Bronchial epithelial cell (primary cell): ENCODE measurements around the gene CACNA1D. TPM values are rescaled to one million over a fixed set of nuclear protein-coding genes. Genes with fewer than 3 reads are reported as not detected.

Source experiments
- DNase-seq: peaks from one replicate; pipeline ENCODE4 v3.0.0-alpha.2; 2010; ENCODE audit warnings: low read depth
- FAIRE-seq: peaks from 2 replicates; lab custom pipeline; 2011; peaks lifted over from hg19 to GRCh38; lab: Jason Lieb, UNC
- H3K27me3 ChIP-seq: 2 replicates; pipeline ENCODE4 v1.5.1; 2011; ENCODE audit warnings: low read length; ENCODE audit not compliant: control insufficient read depth, insufficient read depth
- H3K36me3 ChIP-seq: 2 replicates; pipeline ENCODE4 v1.5.1; 2011; ENCODE audit warnings: low read length; ENCODE audit not compliant: control insufficient read depth, insufficient read depth
- H3K4me3 ChIP-seq: 2 replicates; pipeline ENCODE4 v1.5.1; 2011; ENCODE audit warnings: mild to moderate bottlenecking, low read depth, low read length, control low read depth
- total RNA-seq: library from RNA; depleted of rRNA; stranded (reverse); fragments of >200 nt; gene quantifications from 2 replicates; pipeline ENCODE4 v1.2.1, GENCODE V29; 2014
- TF ChIP-seq, protein P1 (sequence below): IDR thresholded peaks from 2 replicates; pipeline ENCODE4 v1.5.1; 2011; ENCODE audit warnings: mild to moderate bottlenecking, moderate library complexity, low read length, control low read depth, inconsistent platforms; ENCODE audit not compliant: insufficient read depth, severe bottlenecking

Gene CACNA1D
- total RNA-seq, 1 donor from 2014 or later = 0.26 TPM

DNA sequence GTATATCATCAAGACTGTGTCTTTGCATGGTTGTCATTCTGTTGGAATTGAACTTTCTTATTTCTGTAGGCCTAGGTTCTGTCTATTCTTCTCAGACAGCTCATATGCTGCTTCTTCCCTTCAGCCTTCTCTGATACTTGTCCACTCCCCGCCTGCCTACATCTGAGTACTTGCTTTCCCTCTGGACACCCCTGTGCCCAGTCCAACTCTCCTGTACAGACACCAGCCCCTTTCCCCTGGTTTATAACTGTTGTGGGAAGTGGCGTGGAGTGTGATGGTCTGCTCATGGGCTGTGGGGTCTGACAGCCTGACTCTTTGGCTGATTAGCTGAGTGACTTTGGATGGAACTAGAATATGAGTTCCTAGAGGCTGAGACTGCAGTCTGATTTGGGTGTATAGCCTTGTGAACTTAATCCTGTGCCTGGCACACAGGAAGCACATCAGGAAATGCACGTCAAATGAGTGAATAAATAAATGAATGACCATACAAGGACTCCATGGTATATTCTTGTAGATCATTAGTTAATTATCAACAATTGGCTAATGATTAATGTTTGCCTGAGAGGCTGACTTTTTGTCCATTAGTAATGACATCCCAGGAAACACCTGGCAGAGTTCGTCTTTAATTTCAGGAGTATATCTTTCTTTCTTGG is 11.8 kb downstream of the CACNA1D start:
- DNase-seq = no peak

DNA sequence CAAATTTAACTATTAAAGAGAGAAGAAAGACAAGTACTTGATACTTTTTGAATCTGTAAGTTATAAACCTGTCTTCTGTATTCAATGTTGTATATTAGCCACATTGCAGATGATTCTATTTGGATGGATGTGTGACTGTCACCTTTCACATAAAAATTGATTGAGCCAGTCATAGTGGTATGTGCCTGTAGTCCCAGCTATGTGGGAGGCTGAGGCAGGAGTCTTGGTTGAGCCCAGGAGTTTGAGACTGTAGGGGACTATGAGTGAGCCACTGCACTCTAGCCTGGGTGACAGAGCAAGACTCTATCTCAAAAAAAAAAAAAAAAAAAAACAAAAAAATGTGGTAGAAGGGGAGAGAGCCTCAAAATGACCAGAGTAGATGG is 12.3 kb downstream of the CACNA1D start:
- Histone ChIP-seq H3K4me3 (no peak overlapping the region), H3K27me3 (no peaks in the 10 kb centered on the region), H3K36me3 (no peaks in the 10 kb centered on the region)
- FAIRE-seq = no peak
- DNase-seq = no peak
- TF ChIP-seq, protein P1, sequence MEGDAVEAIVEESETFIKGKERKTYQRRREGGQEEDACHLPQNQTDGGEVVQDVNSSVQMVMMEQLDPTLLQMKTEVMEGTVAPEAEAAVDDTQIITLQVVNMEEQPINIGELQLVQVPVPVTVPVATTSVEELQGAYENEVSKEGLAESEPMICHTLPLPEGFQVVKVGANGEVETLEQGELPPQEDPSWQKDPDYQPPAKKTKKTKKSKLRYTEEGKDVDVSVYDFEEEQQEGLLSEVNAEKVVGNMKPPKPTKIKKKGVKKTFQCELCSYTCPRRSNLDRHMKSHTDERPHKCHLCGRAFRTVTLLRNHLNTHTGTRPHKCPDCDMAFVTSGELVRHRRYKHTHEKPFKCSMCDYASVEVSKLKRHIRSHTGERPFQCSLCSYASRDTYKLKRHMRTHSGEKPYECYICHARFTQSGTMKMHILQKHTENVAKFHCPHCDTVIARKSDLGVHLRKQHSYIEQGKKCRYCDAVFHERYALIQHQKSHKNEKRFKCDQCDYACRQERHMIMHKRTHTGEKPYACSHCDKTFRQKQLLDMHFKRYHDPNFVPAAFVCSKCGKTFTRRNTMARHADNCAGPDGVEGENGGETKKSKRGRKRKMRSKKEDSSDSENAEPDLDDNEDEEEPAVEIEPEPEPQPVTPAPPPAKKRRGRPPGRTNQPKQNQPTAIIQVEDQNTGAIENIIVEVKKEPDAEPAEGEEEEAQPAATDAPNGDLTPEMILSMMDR = no peak

More for the DNA sequence above, 11.8 kb downstream of the CACNA1D start:
- H3K27me3 ChIP-seq = no peaks in the 10 kb centered on the region
- TF ChIP-seq, protein P1 = no peak
- H3K36me3 ChIP-seq = no peaks in the 10 kb centered on the region
- H3K4me3 ChIP-seq = no peak overlapping the region
- FAIRE-seq = peak; percentile 50

DNA sequence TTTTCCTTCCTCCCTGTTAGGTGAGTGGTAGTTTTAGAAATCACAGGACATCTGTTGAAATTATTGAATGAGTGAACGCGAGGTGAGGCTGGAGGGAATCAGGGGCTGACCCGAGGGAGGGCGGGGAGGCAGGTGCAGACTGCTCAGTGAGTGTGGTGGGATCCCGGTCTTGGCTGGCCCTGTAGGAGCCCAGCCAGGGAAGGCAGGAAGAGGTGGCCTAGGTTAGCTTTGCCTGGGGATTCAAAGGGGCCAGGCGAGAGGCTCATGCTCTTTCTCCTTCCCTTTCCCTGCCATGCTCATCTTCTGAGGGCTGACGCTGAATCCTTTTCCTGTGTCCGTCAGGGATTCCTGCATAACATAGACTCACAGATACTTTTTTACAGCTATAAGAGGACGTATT is 15.1 kb downstream of the CACNA1D start:
- no peak overlapping the region for H3K4me3 ChIP-seq
- H3K36me3 ChIP-seq = no peaks in the 10 kb centered on the region
- no peaks in the 10 kb centered on the region for H3K27me3 ChIP-seq

DNA sequence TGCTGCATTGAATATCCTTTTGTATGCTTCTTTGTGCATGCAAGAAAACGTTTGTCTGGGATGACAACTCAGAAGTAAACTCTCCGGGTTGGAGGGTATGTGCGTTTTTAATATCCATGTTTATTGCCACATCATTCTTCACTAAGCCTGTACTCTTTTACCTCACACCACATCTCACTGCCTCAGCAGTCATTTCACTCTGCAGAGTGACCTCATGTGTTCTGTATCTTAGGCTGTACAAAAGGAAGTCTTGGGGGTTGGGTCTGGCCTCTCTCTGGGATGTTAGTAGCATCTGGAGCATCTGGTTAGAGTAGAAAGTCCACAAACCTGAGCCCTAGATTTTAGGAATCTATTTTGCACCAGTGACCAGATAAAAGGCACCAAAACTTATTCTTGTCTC is 16.1 kb downstream of the CACNA1D start:
- H3K27me3 ChIP-seq = no peaks in the 10 kb centered on the region
- FAIRE-seq = peak; percentile 88
- H3K4me3 ChIP-seq = no peak overlapping the region
- no peak for DNase-seq
- no peaks in the 10 kb centered on the region for H3K36me3 ChIP-seq
- TF ChIP-seq, protein P1 = no peak

More for the DNA sequence above, 15.1 kb downstream of the CACNA1D start:
- DNase-seq = no peak
- no peak for FAIRE-seq
- TF ChIP-seq, protein P1 = no peak

DNA sequence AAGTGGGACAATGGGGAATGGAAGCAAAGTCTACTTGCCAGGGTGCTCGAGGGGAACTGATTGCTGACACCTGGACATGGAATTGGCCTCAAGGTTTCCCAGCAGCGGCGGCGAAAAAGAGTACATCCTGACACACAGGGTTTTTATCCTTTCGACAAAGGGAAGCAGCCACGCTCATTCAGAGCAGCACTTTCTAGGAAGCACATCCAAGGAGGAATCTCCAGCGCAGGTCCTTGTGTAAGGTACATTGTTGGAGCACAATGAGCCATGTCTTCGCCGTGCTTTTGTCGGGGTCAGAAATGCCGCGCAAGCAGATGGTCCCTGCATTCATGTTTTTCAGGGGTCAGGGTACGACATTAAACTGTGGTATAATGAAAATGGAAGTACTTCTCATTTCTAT is 16.8 kb downstream of the CACNA1D start:
- no peak for FAIRE-seq
- H3K36me3 ChIP-seq = no peaks in the 10 kb centered on the region
- no peaks in the 10 kb centered on the region for H3K27me3 ChIP-seq
- no peak overlapping the region for H3K4me3 ChIP-seq
- TF ChIP-seq, protein P1 = no peak
- no peak for DNase-seq

DNA sequence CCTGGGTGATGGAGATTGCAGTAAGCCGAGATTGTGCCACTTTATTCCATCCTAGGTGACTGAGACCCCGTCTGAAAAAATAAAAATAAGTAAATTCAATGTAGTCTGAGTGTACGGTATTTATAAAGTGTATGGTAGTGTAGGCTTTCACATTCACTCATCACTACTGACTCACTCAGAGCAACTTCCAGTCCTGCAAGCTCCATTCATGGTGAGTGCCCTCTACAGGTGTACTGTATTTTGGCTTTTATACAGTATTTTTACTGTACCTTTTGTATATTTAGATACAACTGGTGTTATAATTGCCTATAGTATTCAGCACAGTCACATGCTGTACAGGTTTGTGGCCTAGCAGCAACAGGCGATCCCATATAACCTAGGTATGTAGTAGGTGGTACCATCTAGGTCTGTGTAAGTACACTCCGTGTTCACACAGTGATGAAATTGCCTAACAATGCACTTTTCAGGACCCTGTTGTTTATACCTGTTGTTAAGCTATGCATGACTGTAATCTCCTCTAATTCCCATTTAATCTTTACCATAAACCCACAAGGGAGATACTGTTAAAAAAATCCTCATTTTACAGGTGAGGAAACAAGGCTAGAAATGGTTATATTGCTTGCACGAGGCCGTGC is 19.3 kb downstream of the CACNA1D start:
- DNase-seq = peak; percentile 76
- Histone ChIP-seq H3K36me3 (no peaks in the 10 kb centered on the region), H3K27me3 (no peaks in the 10 kb centered on the region), H3K4me3 (no peak overlapping the region)
- TF ChIP-seq, protein P1 = peak; percentile 42
- FAIRE-seq = no peak
